PFSK-1 (cell line): ENCODE results near the gene ARL5B.

Experiments used
- FOXP2 ChIP-seq: optimal IDR thresholded peaks from 2 replicates; pipeline ENCODE3; 2011; ENCODE audit warnings: borderline replicate concordance, control low read depth, inconsistent platforms; ENCODE audit not compliant: insufficient read depth; ENCODE audit errors: extremely low read length, extremely low read depth
- POLR2AphosphoS5 ChIP-seq: IDR thresholded peaks from 2 replicates; pipeline ENCODE4 v1.6.1; 2012; ENCODE audit warnings: low read depth, mild to moderate bottlenecking, control low read depth, low read length, moderate library complexity
- SIN3A ChIP-seq: IDR thresholded peaks from 2 replicates; pipeline ENCODE4 v1.6.1; 2012; ENCODE audit warnings: mild to moderate bottlenecking, low read length, moderate library complexity, borderline replicate concordance; ENCODE audit not compliant: insufficient read depth
- TAF1 ChIP-seq: IDR thresholded peaks from 2 replicates; pipeline ENCODE4 v1.6.1; 2012; ENCODE audit warnings: low read length, control low read depth, borderline replicate concordance; ENCODE audit not compliant: insufficient read depth
- TF ChIP-seq, protein P1 (sequence below), 2 experiments: IDR thresholded peaks; 2 replicates each; pipeline versions ENCODE4 v1.6.1 to v1.8.0; 2011 to 2012; ENCODE audit warnings: low read depth in 2 of 2, low read length in 2 of 2, control low read depth in 1 of 2, inconsistent platforms in 1 of 2, mild to moderate bottlenecking in 1 of 2, moderate library complexity in 1 of 2; ENCODE audit not compliant: insufficient read depth in 1 of 2

DNA sequence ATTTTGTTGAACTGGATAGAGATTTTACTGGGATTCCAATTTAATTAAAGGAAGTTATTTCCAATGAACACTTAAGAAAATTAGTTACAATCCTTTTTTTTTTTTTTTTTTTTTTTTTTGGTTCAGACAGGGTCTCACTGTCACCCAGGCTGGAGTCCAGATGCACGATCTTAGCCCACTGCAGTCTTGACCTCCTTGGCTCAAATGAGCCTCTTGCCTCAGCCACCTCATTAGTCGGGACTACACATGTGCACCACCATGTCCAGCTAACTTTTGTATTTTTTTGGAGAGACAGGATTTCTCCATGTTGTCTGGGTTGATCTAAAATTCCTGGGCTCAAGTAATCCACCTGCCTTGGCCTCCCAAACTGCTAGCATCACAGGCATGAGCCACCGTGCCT, 2.5 kb upstream of the ARL5B start:
- no peak for TF ChIP-seq SIN3A
- no peak for TF ChIP-seq POLR2AphosphoS5
- TF ChIP-seq, protein P1, sequence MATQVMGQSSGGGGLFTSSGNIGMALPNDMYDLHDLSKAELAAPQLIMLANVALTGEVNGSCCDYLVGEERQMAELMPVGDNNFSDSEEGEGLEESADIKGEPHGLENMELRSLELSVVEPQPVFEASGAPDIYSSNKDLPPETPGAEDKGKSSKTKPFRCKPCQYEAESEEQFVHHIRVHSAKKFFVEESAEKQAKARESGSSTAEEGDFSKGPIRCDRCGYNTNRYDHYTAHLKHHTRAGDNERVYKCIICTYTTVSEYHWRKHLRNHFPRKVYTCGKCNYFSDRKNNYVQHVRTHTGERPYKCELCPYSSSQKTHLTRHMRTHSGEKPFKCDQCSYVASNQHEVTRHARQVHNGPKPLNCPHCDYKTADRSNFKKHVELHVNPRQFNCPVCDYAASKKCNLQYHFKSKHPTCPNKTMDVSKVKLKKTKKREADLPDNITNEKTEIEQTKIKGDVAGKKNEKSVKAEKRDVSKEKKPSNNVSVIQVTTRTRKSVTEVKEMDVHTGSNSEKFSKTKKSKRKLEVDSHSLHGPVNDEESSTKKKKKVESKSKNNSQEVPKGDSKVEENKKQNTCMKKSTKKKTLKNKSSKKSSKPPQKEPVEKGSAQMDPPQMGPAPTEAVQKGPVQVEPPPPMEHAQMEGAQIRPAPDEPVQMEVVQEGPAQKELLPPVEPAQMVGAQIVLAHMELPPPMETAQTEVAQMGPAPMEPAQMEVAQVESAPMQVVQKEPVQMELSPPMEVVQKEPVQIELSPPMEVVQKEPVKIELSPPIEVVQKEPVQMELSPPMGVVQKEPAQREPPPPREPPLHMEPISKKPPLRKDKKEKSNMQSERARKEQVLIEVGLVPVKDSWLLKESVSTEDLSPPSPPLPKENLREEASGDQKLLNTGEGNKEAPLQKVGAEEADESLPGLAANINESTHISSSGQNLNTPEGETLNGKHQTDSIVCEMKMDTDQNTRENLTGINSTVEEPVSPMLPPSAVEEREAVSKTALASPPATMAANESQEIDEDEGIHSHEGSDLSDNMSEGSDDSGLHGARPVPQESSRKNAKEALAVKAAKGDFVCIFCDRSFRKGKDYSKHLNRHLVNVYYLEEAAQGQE (IDR thresholded peaks at IDR 0.05; ENCODE audit: insufficient read depth in 1 of 2, low read depth in 2 of 2, low read length in 2 of 2), result no peak
- TF ChIP-seq TAF1, result no peak
- no peak for TF ChIP-seq FOXP2
